HG03196 (cell line): ENCODE measurements around the gene C6orf47.

Experiments
- ATAC-seq: cut with Tn5 transposase; IDR thresholded peaks from one replicate; pipeline ENCODE4 v1.9.1; 2021; ENCODE audit not compliant: unreplicated experiment

C6orf47 gene

GRCh38 chr6:31615748-31616147, 44.8 kb downstream of the C6orf47 start:
- no peak for ATAC-seq

DNA sequence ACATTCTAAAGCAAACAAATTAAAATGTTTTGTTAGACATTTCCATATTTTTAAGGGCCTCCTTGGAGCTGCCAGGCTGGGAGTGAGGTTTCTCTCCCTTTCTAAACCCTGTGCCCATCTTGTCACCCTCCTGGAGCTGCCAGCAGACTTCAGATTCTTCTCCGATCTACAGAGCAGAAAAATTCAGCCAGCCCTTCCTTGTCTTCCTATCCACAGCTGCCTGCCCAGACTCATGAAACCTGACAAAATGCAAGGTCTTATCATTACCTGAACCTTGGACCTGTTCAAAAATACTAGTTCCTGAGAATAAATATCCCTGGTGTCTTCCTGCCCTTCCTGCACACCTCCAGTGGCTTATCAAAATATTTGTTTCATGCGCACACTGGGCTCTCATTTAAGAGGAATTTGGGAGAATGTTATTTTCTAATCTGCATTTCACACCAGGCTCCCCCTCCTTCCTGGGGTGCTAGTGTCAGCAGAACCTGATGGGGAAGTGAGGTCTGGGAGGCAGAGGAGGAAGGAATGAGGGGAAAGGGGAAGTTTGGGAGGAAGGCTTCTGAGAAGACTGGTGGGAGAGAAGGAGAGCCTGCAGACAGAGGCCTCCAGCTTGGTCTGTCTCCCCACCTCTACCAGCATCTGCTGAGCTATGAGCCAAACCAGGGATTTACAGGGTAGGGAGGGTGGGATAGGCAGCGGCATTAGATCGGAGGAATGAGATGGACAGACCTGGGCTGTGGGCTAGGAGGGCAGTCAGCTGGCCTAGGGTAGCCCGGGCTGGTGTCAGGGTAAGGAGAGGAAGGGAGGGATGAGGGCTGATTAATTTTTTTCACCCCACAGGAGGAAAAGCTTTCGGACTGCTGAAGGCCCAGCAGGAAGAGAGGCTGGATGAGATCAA, 45.6 kb downstream of the C6orf47 start, which contains the start of gene AIF1:
TSS of gene AIF1 (plus strand) at position 551 of the 895 bp plus-strand sequence. CDS start at position 647, 96 bp downstream.
- ATAC-seq: no peak

- no peak for ATAC-seq
Measured at GRCh38 chr6:31614075-31614619, 46.4 kb downstream of the C6orf47 start.

GRCh38 chr6:31610968-31611367, 49.6 kb downstream of the C6orf47 start:
- ATAC-seq: no peak

GRCh38 chr6:31609519-31610406, 50.8 kb downstream of the C6orf47 start:
- no peak for ATAC-seq
